Iris pigment epithelial cell (primary cell): ENCODE results near the gene ZNF280C.

Experiments used
- DNase-seq: peaks from one replicate; pipeline ENCODE4 v3.0.0-alpha.2; 2011; ENCODE audit warnings: low read depth

ZNF280C gene

DNA sequence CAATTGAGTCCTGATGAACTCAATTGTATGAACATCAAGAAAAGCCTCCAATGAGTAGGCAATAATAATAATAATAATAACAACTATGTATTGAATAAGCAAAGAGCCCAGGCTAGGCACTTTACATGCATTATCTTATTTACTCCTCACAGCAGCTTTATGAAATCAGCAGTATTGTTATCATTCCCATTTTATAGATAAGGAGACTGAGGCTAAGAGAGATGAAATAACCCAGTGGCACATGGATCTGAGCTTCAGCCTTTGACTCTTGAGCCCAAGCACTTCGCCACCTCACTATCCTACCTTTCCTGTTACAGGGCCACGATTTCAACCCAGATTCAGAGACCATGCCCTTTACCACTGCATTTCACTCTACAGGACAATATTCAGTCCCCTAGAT lies 93.8 kb downstream of the ZNF280C start:
- no peak for DNase-seq

DNA sequence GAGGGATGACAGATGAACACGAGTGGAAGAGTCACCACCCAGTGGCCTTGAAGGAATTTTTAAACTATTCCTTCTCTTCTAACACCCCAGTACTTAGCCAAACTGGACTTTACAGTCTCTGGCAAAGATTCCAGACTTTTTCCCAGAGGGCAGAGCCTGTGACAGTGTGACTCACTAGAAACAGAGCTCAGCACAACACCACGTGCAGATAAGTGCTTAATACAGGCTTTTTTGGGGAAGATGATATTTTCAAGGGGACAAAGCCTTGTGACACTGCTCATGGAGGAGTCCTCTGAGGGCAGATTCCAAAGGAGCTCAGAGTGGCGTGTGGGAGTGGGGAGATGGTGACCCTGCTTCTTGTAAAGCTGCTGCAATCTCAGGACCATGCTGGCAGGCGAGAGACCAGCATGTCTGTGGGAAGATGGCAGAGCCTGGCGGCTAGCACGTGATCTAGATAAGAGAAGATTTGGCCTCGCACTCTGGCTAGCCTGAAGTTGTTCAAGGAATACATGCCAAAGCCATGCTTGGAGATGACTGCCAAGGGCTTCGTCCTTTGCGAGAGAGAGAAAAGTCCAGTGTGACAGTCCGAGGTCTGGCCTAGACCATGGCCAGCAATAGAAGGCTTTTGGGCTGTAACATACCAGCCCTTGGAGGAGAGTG lies 94.5 kb downstream of the ZNF280C start:
- DNase-seq: peak; percentile 50

DNA sequence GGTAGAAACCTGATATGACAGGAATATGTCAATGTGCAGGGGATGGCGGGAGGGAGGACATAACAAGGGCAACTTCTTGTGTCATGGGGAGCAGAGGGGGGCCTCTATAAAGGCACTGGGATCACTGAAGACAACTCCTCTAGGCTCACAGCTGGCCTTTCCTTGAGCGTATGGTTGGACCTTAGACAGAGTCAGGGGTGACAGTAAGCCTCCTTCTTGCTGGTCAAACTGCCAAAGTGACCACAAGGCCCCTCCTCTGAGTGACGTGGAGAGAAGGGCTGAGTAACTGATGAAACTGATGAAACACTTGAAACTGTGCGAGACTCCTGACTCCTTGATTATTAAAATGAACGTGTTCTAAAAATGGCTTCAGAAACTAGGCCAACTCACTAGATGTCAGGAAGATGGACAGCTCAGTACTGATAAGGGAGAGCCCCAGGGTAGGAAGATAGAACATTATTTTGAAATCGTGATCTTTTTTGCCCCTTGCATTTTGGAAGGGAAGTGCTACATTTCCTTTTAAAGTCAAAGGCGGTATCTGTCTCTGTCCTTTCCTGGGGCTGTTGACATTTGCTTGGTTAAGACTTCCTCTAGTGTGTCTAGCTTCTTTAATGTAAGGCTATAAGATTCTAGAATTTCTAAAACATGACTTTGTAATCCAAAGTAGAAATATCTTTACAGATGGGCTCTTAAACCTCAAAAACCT lies 95.4 kb downstream of the ZNF280C start:
- peak; percentile 82 for DNase-seq

- no peak for DNase-seq
Observed at GRCh38 chrX:130172127-130172845, 96.4 kb downstream of the ZNF280C start.

GRCh38 chrX:130171446-130172126 lies 97.1 kb downstream of the ZNF280C start, which contains the start of gene RAB33A:
Gene RAB33A, plus strand, starts transcription at chrX:130171962. Its CDS starts 101 bp downstream, at chrX:130172063.
- DNase-seq: peak; percentile 22

GRCh38 chrX:130170752-130171445 lies 97.8 kb downstream of the ZNF280C start:
- DNase-seq: peak; percentile 38

DNA sequence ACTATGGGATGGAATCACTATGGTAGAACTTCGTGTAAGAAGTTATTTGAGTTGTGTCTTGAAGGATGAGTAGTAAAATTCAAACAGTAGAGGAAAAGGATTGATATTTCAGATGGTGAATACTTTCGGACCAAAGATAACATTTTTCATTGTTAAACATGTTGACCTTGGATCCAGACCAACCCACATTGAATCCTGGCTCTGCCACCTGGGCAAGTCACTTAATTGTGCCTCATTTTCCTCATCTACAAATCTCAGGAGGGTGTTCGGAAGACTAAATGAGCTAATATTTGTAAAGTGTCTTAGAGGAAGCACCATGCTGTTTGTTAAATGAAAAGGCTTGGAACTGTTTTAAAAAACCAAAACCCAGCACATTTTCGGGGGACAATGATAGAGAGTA lies 101.7 kb downstream of the ZNF280C start:
- no peak for DNase-seq

- DNase-seq: peak; percentile 9
Observed at GRCh38 chrX:130166503-130166777, 102.3 kb downstream of the ZNF280C start.

- DNase-seq: peak; percentile 96
Observed at GRCh38 chrX:130165703-130166502, 102.8 kb downstream of the ZNF280C start, which contains the start of gene AIFM1. Gene AIFM1, minus strand, starts transcription at chrX:130165841. Its CDS starts 185 bp downstream, at chrX:130165656.

- DNase-seq: peak; percentile 50
Observed at GRCh38 chrX:130165181-130165702, 103.5 kb downstream of the ZNF280C start.

DNA sequence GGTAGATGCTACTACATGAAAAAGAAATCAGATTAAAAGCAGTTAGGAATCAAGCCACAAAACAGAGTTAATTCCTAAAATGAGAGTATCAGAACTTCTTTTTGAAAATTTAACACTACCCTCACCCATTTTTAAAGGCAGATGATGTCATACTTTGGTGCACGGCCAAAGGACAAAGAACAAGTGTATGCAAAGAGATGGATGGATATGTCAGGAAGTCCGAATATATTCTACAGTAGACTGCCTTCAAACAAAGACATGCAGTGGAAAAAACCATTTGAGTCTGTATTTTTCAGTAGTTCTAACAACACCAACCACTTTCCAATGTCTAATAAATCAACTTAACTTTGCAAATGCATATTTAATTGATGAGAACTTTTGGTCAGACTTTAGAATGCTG lies 105.3 kb downstream of the ZNF280C start:
- no peak for DNase-seq

GRCh38 chrX:130162094-130162735 lies 106.5 kb downstream of the ZNF280C start:
- DNase-seq: no peak

DNA sequence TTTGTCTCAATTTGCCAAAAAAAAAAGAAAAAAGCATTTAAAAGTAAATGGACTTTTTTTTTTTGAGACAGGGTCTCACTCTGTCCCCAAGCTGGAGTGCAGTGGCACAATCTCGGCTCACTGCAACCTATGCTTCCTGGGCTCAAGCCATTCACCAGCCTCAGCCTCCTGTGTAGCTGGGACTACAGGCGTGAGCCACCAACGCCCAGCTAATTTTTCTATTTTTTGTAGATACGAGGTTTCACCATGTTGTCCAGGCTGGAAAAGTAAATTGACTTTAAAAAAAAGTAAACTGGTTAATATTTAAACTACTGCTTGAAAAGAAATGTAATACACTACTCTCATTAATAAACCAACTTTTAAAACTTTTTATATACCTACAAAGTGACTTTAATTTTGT lies 108.9 kb downstream of the ZNF280C start:
- no peak for DNase-seq

DNA sequence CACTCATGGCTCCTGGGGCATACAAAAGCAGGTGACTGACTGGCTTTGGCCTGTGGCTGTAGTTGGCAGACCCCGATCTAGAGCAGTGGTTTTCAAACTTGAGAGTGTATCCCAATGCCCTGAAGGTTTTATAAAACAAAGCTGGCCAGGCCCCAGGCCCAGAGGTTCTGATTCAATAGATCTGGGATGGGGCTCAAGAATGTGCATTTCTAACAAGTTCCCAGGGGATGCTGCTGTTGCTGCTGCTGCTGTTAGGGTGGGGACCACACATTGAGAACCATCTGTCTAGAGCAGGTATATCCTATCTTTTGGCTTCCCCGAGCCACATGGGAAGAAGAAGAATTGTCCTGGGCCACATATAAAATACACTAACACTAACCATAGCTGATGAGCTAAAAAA lies 110.4 kb downstream of the ZNF280C start:
- no peak for DNase-seq

GRCh38 chrX:130155564-130155963 lies 113.1 kb downstream of the ZNF280C start:
- DNase-seq: no peak
